NCI-H128 (cell line): Measurements from ENCODE around the gene NGB.
"Not testable (repeated sequence)": the region's sequence is repeated elsewhere in the genome, so short reads cannot be mapped to it uniquely, and the experiment has no call there.

Experiments used
- DNase-seq: peaks from one replicate; lab custom pipeline; 2025; ENCODE audit not compliant: unreplicated experiment; lab: John Stamatoyannopoulos, UW

NGB gene

DNA sequence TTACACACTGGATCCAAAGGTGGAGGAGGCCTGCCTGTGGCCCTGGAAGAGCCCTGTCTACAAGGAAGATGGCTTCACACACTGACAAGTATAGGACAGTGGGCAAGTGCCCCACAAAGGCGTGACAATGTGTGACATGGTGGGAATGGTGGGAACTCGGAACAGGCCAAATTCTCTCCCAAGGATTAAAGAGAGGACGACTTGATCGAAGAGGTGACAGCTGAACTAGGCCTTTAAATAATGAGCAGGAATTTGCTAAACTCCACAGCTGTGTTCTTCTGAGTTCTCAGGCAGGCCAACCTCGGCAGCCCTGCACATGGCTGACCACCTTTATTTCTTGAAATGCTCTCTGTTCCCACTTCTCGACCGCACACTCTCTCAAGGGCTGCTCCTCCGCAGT, 25.9 kb upstream of the NGB start:
- no peak for DNase-seq

DNA sequence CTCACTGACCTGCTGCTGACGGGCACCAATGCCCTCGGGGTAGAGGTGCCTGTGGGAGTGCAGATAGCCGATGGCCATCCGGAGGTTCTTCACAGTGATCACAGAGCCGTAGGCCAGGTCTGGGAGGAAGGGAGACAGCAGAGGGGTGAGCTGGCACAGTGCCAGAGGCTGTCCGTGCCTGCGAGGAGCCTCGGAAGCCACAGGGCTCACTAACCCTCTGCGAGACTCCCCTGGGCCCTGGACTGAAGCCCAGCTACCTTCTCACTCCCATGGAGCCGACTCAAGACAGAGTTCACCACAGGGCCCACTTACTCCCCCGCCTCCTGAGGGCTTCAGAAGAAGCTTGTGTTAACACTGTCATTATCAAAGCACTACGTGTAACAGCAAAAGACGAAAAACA, 25.1 kb upstream of the NGB start:
- no peak for DNase-seq

DNA sequence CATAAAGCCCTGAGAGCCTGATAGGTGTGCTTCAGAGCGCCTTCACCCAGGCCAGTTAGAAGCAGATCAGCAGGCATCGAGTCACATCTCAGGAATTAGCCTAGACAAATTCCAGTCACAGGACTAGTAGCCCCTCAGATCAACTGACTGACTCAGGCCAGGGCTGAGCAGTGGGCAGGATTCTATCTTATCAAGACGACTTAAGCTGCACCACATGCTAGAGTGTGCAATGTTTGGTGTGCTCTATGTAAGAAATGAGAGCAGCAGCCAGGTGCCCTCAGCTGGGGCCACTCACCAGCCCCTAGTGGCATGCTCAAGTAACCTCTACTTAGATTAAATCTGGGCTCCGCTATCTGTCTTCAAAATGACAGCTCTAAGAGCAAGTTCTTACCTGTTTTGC, 19.7 kb upstream of the NGB start:
- no peak for DNase-seq

DNA sequence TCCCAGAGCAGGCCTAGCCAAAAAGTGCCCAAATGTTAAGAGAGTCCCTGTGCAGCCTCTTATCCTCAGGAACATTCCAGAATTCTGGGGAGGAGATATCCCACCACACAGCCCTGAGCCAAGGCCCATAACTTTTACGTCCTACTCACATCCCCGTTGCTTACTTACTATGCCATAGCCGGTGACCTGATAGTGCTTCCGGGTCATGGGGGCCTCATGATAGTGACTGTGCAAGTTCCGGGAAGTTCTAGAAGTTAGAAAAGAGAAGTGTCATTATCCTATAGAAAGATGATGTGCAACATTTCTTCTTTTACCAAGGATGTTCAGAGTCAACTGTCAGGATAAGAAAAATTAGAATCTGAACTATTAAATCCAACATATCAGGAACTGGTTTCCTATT, 15.6 kb upstream of the NGB start:
- no peak for DNase-seq

DNA sequence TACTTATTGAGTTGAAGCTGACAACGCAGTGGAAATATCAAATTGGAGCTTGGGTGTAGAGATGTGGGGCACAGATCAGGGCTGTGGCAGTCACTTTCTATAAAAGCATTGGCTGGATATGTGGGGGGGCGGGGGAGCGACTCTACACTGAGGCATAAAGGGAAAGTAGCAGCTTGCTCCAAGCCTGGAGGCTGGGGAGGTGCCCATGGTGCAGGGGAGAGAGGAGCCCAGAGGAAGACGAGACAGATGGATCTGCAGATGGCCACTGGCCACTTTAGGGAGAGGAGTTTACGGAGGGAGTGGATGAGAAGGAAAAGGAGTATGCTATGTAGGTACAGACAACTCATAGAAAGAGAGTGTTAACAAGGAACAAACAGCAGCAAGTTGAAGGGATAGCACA, 13.5 kb upstream of the NGB start:
- DNase-seq: no peak

DNA sequence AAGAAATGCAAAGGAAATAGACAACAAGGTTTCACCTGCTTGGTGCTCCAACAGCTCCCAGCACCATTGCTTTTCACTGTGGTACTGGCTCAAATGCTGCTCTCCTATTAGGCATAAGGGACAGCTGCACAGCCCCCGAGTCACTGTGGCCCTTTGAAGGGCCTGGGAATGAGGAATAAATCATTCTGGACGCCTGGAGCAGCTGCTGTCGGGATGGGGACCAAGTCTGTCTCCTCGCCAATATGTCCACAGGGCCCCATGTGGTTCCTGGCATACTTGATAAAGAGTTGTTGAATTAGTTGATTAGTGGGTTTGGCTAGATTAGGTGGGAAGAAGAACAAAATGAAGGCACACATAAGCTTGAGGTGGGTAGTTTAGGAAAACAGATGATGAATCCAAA, 13.1 kb upstream of the NGB start:
- DNase-seq: no peak

DNA sequence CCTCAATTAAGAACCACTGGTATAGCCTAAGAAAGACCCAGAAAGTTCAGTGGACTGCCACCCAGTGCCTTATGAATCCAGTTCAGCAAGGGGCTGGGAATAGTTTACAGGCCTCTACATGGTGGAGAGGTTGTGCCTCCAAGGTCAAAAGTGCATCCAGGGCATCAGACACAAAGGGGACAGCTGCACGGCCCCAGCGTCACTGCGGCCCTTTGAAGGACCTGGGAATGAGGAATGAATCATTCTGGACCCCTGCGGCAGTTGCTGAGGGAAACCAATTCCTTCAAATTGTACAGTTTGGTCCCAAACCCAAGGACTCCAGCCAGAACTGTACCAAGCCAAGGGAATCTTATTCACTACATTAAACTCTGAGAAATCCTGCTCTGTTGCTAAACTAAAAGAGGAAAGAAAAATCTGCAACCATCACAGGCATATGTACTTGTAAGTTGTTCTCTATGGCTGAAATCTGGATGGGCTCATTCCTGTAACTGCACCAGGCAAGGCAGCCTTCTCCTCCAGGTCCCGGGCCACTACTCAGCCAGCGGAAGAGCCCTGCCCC, 10.9 kb upstream of the NGB start:
- no peak for DNase-seq

DNA sequence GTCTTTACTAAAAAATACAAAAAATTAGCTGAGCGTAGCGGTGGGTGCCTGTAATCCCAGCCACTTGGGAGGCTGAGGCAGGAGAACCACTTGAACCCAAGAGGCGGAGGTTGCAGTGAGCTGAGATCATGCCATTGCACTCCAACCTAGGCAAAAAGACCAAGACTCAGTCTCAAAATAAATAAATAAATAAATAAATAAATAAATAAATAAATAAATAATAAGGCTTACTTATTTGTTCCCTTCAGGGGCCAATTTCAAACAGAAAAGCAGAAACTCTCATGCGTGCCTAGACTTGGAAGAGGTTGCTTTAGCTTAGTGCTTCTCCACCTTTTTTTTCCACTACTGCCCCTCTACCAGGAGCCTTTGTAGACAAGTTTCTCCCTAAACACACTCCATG, 9.9 kb upstream of the NGB start:
- not testable (repeated sequence) for DNase-seq

DNA sequence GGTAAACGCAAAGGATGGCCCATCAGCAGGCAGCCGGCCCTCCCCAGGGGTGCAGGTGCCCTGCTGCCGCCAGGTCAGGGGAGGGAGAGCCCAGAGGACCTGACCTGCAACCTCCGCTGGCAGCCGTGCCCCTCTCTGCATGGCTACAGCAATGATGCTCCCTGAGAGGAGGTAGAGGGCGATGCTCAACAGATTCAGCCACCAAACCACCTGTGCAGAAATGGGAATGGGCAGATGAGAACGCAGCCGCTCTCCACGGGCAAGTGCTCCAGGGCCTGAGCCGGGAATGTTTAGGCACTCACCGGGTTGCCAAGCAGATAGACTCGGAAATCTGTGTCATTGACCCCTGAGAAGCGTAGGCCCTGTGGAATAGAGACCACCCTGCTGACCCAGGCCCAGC, 8.7 kb upstream of the NGB start:
- DNase-seq: no peak

DNA sequence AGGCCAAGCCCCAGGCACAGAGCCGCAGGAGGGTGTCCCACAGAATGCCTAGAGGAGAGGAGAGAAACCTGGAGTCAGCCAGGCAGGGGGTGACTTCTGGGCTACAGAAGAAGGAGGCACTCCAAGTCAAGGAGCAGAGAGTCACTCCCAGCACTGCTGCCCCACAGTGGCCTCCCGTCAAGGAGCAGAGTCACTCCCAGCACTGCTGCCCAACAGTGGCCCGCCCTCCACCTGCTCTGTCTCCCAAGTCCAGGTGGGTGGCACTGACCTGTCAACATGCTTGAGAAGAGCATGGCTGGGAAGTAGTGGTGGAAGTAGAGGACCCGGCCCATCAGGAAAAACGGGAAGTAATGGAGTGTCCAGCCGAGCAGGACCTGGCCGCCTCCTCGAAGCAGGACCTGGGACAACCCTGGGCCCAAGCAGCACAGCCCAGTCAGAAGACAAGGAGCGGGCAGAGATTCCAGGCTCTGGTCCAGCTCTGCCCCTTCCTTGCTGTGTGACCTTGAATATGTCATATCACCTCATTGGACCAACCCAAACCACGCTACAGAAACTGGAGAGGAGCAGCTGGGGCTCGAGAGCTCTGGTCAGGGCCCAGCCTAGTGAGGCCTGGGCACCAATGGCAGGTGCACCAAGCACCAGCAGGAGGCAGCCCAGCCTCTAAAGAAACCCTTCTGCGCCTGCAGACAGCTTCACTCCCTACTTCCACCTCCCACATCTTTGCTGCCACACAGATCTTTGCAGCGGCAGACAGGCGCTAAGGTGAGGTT, 7.6 kb upstream of the NGB start:
- no peak for DNase-seq

DNA sequence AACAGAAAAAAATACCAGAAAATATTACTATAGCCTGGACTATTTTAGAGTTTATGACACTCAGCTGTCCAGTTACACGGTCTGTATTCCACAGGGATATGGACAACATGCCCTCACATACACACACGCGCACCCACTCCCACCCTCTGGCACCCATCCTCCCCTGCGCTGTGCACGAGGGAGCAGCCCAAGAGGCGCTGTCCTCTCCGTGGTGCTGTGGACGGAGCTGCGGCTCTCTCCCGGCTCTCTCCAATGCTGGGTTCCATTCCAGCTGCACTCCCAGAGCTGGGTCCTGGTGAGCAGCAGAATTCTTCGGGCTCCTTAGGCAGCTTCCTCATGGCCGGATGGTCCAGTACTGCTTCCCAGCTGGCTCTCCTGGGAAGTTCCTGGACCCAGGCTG, 6.0 kb upstream of the NGB start:
- no peak for DNase-seq

DNA sequence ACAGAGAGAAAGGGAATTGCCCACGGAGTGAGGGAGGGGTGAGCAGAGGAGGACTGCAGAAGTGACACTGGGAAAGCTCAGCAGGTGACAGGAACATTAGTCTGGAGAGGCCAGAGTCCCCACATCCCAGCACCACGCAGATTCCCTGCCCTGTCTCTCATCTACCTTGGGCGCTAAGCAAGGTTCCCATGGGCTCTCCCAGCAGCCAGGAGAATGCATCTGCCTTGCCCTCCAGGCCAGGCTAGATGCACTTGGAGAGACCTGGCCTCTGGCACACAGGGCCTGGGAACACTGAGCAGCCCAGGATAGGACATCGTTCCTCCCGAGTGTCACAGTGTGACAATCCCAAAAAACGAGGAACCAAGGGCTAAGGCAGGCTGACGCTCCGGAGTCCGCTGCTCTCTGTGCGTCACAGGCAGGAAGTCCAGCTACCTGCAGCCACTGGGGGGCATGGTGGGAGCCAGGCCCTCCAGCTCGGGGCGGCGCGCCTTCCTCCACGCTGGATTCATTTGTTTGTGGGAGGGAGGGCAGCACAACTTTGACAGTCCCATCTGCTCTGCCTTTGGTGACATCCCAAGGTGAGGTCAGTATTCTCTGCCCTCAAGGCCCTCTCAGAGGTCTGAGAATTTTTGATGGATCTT, 5.4 kb upstream of the NGB start:
- no peak for DNase-seq

DNA sequence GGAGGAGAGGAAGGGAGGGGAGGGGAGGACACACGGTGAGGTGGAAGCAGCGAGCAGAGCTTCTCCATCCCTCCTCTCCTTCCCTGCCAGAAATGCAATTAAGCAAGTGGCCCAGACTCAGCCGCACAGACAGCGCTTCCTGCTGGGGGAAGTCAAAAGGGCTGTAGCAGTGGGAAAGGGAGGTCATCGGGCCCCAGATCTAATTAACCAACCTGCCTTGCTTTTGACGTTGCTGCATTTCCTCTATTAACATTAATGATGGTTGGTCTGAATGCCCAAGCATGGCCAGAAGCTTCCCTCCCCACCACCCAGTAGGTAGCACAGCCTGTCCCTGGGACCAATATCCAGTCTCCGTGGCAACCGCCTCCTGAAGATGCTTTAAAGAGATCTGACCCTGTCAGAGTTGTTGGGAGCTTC, 4.6 kb upstream of the NGB start:
- DNase-seq: no peak

DNA sequence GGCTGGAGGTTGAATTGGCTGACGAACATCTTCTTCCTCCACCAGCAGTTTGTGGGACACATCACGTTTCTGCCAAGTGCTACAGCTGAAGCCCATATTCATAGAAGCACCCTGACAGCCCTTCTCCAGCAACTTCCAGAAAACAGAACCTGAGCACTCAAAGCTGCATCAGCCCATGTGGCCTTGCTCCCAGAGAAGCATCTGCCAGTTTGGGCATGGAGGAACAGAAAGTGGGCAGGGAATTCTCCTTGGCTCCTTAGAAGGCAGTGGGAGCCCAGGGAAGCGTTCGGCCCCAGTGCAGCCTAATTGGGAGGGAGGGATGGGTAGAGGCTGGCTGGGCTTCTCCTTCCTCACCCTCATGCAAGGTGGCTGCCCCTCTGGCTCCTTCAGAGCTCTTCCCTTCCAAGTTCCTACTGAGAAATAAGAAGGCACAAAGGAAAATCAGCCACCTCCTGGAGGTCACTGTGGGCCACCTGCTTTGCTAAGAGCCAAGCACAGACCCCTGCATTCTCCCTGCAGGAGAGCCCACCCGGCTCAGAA, 4.1 kb upstream of the NGB start:
- no peak for DNase-seq

DNA sequence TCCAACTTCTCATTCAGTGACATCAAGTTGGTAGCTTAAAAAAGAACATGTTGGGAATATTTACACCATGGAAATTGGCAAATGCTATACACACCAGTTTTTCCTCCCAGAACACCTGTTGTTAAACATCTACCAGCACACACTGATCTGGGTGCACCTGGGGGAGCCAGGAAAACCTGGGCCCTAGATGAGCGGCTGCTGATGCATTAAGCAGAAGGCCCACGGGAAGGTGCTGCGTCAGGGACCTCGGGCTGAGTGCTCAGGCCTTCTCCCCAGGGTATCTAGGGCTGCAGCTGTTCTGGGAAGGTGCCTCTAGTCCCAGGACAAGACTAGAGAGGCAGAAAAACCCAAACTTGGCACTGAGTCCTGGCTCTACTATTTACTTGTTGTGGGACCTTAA, 2.8 kb upstream of the NGB start:
- no peak for DNase-seq

DNA sequence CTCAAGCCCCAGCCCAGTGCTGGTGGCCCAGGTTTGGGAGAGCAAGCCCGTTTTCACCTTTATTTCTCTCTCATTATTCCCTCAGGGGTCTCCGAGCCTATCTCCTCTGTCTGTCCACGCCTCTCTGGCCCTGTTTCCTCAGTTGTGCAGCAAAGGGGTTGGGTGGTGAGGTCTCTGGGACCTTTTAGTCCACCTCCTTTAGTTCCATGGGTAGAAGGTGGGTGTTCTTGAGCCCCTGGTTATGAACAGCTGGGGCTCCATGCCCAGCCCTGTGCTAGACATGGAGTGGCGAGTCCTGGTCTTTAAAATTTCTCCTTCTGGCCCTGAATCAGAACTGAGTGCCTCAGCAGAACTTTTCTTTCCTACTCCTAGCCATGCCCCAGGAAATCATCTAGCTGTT, 1.3 kb upstream of the NGB start:
- DNase-seq: no peak

DNA sequence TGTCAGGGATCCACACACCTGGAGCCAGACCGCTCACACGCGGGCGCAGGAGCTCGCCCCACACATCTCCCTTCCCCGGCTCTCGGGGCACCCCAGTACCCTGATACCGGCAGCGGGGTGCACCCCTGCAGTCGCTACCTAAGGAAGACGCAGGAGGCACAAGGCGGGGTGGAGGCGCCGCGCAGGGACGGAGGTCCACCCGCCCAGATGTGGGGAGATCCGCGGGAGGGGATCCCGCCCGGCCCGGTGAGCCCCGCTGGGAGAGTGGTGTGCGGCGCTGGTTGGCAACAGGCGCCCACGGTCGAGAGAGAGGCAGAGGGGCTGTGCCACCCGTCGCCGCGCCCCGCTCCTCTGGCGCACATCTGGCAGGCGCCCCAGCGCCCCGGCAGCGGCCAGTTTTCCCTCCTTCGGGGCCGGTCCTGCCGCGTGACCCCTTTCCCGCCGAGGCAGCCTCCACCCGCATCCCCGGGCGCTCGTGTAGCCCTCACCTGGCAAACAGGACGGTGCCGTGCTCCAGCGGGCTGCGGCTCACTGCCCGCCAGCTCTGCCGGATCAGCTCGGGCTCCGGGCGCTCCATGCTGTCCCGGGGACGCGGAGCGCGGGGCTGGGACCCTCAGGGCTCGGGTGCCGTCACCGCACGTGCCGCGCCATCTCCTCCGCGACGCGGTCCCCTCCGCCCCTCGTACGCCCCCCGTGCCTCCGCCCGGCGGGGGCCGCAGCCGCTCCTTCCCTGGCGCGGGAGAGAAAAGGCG, 469 bp downstream of the NGB start:
- DNase-seq: no peak

DNA sequence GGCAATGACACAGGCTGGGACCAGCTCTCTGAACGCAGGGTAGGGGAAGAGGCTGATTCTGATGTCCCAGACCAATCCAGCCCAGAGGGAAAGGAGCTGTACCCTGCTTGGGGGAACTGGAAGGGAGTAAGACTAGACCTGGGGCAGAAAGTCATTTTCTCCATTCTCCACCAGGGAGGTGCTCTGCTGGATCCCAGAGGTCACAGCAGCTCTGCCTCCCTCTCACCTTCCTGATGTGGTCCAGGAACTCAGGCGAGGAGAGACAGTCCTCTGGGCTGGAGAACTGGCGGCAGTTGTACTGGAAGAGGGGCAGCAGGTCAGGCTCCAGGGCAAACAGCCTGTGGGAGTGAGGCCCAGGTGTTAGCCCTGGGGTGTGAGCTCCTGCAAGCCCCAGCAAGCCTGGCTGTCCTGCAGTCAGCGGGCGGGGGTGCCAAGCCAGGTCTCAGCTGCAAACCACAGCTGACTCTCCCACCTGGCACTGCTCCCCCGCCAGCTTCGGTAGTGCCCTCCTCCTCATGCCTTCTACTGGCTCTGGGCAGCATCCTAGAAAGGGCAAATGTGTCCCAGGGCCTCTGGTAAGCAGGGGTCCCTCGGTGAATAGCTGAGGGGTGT, 1.9 kb downstream of the NGB start:
- no peak for DNase-seq

DNA sequence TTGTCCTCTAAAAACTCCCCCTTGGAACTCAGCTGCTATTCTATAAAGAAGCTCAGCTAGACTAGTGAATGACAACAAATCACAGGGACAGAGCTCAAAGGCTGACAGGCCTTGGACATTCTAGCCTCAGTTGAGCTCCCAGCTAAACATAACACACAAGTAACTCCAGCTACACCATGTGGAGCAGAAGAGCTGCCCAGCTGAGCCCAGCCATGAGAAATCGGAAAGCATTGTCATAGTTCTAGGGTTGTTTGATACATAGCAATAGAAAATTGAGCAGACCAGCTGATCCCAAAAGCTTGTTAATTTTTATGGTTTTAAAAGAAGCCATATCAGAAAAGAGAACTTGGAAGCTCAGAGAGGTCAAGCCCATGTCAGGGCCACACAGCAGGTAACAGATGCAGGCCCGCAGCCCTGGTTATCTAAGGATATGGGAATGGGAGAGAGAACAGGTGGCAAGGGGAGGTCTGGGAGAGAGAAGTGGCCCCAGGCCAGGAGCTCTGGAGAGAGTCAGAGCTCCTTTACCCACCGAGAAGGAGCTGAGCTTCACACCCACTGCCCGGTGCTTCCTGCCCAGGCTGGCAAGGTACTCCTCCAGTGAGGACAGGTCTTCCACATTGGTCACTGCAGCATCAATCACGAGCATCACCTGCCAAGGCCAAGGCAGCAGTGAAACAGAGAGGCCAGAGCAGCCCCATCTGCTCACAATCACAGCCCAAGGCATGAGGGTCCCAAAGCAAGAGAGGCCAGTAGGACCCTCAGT, 2.9 kb downstream of the NGB start:
- DNase-seq: no peak

DNA sequence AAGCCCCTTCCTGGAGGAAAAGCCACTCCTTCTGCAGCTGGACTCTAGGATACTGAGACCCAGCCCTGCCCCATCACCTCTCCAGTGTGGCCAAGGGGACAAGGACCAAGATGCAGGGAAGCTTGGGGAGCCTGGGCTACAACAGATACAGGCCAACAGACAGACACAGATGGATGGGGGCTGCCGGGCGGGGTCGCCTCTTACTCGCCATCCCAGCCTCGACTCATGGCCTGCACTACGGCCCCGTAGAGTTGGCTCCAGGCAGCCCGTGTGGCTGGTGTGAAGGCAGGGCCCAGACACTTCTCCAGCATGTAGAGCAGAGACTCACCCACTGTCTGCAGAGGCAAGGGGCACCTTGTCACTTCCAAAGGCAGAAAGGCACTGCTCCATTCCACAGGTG, 4.7 kb downstream of the NGB start:
- no peak for DNase-seq
